HG03439 (cell line): ENCODE data around the gene EYA3.

Experiments used
- ATAC-seq: cut with Tn5 transposase; IDR thresholded peaks from one replicate; pipeline ENCODE4 v1.9.1; 2021; ENCODE audit warnings: mild to moderate bottlenecking, moderate library complexity; ENCODE audit not compliant: unreplicated experiment

The EYA3 gene

GRCh38 chr1:27973771-27974416 lies 114.5 kb downstream of the EYA3 start:
- ATAC-seq, result no peak

GRCh38 chr1:27972141-27972540 lies 116.3 kb downstream of the EYA3 start:
- no peak for ATAC-seq

DNA sequence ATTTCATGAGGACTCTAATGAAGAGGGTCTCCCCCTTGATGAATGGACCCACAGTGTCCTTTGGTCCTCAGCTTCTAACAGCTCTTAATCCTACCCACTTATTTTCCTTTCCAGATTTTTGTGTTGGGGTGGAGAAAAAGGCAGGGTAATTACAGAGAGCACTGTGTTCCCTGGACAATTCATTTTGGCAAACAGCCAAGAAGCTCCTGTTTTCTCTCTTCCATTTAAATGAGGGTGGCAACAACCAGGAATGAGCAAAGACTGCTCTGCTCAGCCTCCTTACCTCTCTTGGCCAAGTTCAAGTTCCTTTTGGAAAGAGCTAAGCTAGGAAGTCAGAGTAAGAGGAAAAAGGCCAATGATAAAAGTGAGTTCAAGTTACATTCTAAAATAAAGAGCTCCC lies 116.7 kb downstream of the EYA3 start:
- no peak for ATAC-seq

DNA sequence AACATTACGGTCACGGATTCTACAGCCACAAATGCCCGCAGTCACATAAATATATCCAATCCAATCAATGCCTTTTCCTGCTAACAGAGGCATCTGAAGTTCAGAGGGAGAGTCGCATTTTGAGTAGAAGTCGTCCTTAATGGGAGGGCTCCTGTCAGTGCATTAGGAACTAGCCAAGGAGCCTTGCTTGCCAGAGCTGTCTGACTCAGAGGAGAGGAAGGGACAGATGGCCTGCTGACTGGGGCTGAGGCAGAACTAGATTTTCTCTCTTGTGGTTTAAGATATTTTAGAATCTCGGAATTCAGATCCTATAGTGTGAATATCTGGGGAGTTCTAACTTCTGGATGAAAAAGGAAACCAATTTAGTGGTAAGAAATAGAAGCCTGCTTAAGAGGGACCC lies 118.0 kb downstream of the EYA3 start:
- no peak for ATAC-seq

- no peak for ATAC-seq
Measured at GRCh38 chr1:27968692-27969091, 119.7 kb downstream of the EYA3 start.

- no peak for ATAC-seq
Measured at GRCh38 chr1:27967884-27968466, 120.4 kb downstream of the EYA3 start.

DNA sequence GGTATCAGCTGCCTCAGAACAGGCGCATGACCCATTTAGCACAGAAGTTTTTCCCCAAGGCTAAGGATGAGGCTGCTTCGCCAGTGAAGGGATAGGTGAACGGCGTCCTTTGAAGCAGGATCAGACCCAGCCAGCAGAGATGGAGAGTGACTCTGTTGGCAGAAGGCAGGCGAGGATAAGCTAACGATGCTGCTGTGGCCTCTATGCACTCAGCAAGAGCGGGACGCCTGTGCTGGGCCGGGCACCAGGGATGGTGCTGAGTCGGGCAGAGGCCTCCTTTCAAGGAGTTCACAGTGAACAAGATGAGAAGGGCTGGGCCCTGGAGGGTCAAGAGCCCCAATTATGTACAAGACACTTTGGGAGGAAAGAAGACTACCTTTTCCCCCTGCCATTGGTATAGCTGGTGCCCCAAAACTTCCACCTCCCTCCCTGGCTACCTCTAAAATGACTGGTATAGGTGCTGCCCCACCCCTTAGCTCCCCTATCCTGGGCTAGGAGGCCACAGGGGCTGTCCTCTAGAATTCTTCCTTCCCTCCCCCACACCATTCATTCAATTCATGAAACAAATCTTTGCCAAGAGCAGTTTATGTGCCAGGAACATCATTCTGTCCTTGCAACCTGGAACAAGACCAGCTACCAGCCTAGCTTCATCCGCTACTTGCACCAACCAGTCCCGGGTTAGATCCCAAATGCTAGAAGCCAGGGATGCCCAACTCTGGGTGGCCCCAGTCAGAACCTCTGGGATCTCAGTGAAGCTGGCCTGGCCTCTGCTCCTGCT lies 121.1 kb downstream of the EYA3 start:
- ATAC-seq, result no peak

DNA sequence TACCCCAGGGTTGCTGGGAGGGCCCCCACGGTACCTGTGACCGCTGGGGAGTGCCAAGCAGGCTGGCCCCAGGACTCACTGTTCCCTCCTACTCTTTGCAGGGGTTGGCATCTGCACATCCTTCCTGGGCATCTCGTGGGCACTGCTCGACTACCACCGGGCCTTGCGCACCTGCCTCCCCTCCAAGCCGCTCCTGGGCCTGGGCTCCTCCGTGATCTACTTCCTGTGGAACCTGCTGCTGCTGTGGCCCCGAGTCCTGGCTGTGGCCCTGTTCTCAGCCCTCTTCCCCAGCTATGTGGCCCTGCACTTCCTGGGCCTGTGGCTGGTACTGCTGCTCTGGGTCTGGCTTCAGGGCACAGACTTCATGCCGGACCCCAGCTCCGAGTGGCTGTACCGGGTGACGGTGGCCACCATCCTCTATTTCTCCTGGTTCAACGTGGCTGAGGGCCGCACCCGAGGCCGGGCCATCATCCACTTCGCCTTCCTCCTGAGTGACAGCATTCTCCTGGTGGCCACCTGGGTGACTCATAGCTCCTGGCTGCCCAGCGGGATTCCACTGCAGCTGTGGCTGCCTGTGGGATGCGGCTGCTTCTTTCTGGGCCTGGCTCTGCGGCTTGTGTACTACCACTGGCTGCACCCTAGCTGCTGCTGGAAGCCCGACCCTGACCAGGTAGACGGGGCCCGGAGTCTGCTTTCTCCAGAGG lies 121.9 kb downstream of the EYA3 start:
- ATAC-seq, result no peak

- no peak for ATAC-seq
Measured at GRCh38 chr1:27963393-27963792, 125.0 kb downstream of the EYA3 start.

GRCh38 chr1:27961646-27962221 lies 126.7 kb downstream of the EYA3 start:
- no peak for ATAC-seq

GRCh38 chr1:27960762-27961645 lies 127.4 kb downstream of the EYA3 start:
- no peak for ATAC-seq

GRCh38 chr1:27959792-27960603 lies 128.4 kb downstream of the EYA3 start, which contains the start of gene XKR8:
TSS of gene XKR8 (plus strand) at chr1:27959973. CDS start at chr1:27960070, 97 bp downstream.
- ATAC-seq, result peak; percentile 77

DNA sequence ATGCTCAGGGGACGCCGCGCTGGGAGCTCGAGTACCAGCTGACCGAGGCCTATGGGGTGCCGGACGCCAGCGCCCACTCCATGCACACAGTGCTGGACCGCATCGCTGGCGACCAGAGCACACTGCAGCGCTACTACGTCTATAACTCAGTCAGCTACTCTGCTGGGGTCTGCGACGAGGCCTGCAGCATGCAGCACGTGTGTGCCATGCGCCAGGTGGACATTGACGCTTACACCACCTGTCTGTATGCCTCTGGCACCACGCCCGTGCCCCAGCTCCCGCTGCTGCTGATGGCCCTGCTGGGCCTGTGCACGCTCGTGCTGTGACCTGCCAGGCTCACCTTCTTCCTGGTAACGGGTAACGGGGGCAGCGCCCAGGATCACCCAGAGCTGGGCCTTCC lies 129.9 kb downstream of the EYA3 start:
- ATAC-seq, result no peak

GRCh38 chr1:27957655-27958054 lies 130.8 kb downstream of the EYA3 start:
- no peak for ATAC-seq

DNA sequence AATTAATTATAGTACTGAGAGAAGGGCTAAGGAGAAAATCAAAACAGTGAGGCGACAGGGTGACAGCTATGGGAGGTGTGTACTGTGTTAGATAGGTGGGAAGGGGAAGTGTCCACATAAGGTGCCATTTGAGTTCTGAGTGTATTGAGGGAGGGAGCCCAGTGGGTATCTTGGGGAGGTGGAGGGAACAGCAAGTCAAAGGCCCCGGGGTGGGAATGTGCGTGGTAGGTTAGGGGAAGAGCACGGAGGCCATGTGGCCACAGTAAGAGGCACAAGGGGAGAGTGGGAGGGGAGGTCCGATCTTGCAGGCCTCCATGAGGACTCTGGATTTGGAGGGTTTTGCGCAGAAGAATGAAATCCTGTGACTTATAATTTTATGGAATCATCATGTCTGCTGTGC lies 131.6 kb downstream of the EYA3 start:
- no peak for ATAC-seq

- no peak for ATAC-seq
Measured at GRCh38 chr1:27955076-27955475, 133.3 kb downstream of the EYA3 start.

DNA sequence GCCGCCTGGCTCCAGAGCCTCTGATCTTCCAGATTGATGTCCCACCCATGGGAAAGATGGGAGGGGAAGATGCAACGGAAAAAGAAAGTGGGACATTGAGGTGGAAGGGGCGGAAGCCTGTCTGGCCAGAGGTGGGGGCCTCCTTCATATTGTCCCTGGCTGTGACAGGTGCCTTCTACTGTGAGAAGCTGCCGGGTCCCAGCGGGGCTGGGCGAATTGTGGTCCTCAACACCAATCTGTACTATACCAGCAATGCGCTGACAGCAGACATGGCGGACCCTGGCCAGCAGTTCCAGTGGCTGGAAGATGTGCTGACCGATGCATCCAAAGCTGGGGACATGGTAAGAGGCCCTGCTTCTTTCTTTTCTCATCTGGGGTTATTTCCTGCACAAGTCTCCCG lies 134.2 kb downstream of the EYA3 start:
- no peak for ATAC-seq

DNA sequence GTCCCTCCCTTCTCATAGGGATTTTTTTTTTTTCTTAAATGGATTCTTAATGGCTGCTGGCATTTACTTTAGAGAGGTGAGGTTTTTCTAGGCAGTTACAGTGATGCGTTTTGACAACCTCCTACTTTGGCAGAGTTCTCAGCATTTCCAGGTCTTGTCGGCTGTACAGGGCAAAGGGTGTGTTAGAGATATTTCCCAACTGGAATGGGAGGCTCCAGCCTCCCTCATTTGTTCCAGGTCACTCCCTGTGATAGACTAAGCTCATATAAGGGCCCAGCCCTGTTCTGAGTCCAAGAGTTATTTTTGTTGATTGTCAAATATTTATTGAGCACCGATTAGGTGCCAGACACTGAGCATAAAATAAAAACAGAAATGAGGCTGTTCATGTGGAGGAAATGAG lies 136.3 kb downstream of the EYA3 start:
- no peak for ATAC-seq

- no peak for ATAC-seq
Measured at GRCh38 chr1:27951396-27951795, 137.0 kb downstream of the EYA3 start.
